GM21390 (cell line): ENCODE results near the gene DAB2IP.
"Not testable (repeated sequence)": the region's sequence is repeated elsewhere in the genome, so short reads cannot be mapped to it uniquely, and the experiment has no call there.

Experiments
- ATAC-seq: cut with Tn5 transposase; IDR thresholded peaks from one replicate; pipeline ENCODE4 v1.9.1; 2021; ENCODE audit not compliant: unreplicated experiment

The DAB2IP gene

GRCh38 chr9:121741228-121741918 lies 89.9 kb downstream of the DAB2IP start:
- no peak for ATAC-seq

GRCh38 chr9:121741919-121742283 lies 90.5 kb downstream of the DAB2IP start:
- ATAC-seq, result not testable (repeated sequence)

GRCh38 chr9:121742923-121743322 lies 91.5 kb downstream of the DAB2IP start:
- ATAC-seq, result no peak

DNA sequence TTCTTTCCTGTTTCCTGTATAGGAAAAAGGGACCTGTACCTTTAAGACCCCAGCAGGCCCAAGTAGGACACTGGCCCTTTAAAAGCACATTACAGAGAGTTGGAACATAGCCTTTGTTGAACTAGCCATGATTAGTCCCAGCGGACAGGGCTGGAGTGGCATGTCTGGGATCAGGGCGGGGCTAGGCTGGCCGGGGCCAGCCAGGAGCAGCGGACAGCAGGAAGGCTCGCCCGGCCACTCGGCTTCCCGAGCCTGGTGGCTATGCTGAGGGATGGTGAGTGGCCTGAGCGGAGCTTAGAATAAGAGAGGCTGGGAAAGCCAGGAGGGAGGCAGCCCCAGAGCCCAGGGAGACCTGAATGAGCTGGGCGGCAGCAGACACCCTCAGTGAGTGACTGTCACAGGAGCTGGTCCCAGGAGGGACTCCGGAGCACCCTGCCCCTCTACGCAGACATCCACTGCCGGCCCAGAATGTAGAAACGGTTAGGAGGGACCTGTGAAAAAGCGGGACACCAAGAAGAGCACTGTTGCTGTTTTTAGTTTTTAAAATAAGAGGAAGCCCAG lies 92.1 kb downstream of the DAB2IP start:
- no peak for ATAC-seq

DNA sequence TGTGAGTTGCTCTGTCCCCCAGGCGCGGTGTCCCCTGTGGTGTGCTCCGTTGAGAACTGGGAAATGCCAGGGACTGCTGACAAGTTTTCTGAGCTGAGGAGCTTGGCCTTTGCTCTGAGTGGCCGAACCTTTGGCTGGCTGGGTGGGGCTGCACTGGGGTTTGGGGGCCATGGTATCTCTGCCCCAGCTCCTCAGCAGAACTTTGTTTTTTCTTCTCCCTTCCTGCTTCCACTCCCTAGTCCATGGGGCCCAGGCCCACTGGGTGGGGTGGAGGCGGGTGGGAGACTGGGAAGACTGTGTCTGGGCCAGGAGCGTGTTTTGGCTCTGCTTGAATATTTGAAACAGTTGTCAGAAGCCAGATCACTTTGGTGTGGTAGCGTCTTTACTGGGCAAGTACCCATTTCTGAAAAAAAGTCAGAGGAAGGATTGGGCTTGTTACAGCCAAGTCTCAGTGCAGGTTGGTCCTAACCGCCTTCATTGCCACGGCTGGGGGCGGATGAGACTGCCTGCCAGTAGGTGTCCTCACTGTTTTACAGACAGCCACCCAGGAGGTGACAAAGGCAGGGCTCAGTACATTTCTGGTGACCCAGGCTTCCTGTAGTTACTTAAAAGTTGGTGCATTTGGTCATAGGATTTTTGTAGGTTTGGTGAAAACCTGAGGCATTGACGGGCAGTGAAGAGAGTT lies 92.7 kb downstream of the DAB2IP start:
- ATAC-seq, result no peak

DNA sequence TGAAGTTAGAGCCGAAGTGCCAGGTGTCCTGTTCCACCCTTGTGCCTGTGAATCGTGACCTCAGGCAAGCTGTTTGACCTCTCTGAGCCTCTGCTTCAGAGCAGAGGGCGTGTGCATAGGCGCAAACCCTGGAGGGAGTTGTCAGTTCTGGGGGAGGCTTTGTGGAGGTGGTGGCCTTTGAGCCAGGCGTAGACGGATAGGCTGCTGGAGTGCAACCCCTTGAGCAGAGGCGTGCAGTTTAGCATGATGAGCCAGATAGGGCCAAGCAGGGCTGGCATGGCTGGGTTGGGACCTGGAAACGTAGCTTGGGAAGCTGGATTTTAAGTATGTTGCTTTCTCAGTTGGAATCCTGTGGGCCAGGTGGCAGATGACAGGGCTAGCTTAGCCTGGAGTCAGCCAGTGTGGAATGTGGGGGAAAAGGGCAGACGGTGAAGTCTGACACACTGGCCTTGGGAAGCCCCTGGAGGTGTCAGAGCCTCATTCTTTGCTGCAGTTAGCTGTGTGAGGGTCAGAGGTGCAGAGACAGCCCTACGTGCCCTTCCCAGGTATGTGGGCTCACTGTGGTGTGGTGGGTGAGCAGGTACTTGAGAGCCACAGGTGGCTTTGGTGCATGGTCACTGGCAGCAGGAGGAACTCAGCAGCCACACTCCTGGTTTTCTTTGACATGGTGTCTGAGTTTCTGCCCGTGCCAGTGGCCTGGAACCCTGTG lies 93.4 kb downstream of the DAB2IP start:
- ATAC-seq, result no peak

- no peak for ATAC-seq
Observed at GRCh38 chr9:121745396-121745695, 93.9 kb downstream of the DAB2IP start.

GRCh38 chr9:121746411-121746810 lies 95.0 kb downstream of the DAB2IP start:
- no peak for ATAC-seq

DNA sequence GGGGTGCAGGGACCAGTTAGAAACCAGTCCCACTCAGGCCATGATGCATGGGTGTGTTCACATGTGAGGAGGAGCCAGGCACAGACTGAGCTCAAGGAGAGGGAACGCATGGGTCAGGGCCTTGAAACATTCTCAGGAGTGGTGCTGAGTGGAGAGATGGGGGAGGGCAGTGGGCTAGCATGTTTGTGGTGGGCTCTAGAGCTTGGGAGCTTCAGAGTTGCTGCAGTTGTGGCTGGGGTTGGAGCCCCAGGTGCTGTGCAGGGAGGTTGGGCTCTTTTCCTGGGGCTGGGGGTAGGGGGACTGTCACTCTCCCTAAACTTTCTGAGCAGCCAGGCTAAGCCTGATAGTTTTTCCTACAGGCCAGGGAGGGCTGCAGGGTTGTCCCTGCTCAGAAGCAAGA lies 95.4 kb downstream of the DAB2IP start:
- no peak for ATAC-seq

DNA sequence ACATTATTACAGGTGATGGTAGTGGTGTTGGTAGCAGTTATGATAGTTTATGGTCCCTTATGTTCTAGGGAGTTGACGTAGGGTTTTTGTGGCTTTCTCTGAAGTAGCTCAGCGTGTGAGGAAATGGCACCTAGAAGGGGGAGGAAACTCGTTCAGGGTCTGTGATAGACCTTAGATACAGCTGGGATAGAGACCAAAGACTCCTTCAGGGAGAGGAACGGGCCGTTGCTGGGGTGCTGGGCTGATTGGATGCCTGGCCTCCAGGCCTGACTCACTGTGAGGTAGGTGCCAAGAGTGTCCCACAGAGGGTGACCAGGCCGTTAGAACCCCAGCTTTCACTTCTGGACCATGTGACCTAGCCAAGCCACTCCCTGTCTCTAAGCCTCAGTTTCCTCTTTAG lies 96.6 kb downstream of the DAB2IP start:
- no peak for ATAC-seq

DNA sequence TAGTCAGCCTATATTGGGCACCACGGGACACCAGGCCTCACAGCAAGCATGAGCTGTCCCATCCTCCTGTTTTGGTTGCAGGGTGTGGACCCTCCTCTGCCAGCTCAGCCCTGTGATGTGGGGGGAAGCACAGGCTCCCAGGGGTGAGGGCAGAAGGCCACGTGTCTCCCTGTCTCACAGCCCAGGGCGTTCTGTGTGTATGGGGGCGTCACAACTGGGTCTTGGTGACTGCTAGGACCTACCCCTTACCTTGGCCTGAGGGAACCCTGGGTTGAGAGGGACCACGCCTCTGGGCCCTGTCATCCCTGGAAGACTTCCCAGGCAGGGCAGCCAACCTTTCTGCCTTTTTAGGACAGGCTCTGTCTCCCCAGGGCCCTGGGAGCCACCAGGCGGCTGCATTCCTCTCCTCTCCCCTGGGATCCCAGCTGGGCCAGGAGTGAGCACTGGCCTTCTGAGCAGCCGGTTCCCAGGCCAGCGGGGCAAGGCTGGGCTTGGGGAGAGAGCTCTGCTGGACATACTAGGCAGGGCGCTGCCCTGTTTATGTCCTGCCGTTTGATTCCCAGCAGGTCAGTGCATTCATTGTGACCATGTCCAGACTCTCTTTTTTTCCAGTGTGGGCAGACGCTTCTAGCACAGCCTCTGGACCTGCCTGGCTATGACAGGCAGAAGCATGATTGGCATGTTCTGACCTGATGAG lies 97.4 kb downstream of the DAB2IP start:
- no peak for ATAC-seq

GRCh38 chr9:121749614-121750013 lies 98.2 kb downstream of the DAB2IP start:
- ATAC-seq, result no peak

DNA sequence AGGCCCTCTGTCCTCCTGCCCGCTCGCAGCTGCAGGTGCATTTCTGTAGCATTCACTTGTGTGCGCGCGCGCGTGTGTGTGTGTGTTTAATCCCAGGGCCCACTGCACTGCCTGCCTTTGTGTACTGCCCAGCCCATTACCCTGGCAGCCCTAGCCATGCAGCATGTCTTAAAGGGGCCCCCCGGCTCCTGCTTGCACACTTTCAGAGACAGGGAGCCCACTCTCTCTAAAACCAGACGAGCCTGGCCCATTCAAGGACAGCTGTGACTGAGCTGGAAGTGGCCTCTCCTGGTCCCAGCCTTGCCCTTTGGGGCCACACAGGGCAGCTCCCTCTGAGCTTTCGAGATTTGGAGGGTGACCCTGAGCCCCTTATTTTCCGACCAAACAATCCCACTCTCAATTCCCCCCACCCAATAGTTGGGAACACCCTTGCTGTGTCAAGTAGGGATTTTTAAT lies 98.9 kb downstream of the DAB2IP start:
- no peak for ATAC-seq

- no peak for ATAC-seq
Observed at GRCh38 chr9:121750715-121751623, 99.5 kb downstream of the DAB2IP start.

DNA sequence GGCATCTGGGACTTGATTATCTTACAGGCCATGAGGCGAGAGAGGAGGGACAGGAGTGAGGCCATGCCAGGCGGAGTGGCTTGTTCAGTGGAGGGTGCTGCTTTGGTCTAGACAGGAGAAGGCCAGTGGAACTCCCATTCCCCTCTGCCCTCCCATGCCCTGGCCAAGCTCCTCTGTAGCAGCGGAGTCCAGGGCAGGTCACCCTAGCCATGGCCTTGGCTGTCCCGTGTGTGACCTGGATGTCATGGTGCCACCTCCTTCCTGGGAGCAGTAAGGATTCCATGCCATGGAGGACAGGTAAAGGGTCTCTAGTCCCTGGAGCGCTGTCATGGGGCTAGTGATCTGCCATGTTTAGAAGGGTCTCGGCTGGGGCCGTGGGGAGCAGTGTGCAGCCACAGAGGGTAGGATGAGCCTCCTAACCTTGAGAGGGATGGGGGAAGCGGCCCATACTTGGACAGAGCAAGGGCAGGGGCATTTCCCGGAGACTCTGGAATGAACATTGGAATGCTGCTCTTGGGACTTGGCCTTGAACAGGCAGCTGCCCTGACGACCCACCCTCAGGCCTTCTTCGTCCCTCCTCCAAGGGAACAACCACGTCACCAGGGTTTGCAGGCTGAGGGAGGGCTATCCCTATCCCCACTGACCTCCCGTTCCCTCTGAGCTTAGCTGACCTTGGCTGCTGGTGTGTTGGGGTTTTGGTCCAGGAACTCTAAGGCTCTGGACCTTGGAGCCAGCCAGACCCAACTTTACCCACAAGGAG lies 100.4 kb downstream of the DAB2IP start:
- ATAC-seq, result no peak

GRCh38 chr9:121752929-121753328 lies 101.5 kb downstream of the DAB2IP start:
- ATAC-seq, result no peak

DNA sequence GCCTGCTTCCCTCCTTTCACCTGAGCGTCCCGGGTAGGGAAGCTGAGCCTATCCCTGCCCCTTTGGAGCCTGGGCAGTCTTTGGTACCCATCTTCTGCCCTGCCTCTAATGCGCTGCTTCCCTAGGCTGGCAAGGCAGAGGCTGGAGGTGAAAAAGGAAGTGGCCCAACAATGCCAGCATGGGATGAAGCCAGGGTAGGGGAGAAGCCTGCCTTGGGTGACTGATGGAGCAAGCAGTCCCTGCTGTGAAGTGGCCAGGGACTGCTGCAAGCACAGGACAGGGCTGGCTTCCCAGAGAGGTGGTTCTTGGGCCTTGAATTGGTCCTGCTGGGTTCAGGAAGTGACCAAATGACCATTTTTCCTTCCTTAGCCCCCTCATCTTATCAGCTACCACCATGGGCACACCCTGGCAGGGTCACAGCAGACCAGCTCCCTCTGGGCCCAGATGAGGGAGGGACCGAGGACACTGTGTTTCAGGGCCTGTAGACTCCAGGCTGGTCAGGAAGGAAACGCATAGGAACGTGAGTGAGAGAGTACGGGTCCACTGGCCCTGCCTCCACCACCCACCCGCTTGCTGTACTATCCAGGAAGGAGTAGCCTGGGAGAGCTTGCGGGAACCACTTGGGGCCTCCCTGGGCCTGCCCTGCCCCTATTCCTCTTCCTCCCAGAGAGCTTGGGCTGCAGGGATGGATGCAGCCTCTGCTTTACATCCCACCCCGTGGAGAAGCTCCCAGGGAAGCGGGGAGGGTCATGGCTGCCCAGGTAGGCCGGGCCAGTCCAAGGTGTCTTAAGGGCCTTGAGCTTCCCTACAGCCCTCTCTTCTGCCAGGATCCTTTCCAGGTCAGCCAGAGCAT lies 102.6 kb downstream of the DAB2IP start:
- ATAC-seq, result no peak

- ATAC-seq, result no peak
Observed at GRCh38 chr9:121754655-121755436, 103.4 kb downstream of the DAB2IP start.
